Raji (cell line): ENCODE measurements around the gene PKP1.

Experiments
- POLR2A ChIP-seq: IDR thresholded peaks from 2 replicates; pipeline ENCODE4 v1.6.1; 2011; ENCODE audit warnings: low read depth, low read length, control low read depth; ENCODE audit not compliant: insufficient read depth

The PKP1 gene

GRCh38 chr1:201255479-201256362 lies 27.6 kb upstream of the PKP1 start:
- no peak for TF ChIP-seq POLR2A

- TF ChIP-seq POLR2A, result no peak
These were observed 24.5 kb upstream of the PKP1 start for GRCh38 chr1:201258763-201259230.

GRCh38 chr1:201259476-201260235 lies 23.6 kb upstream of the PKP1 start:
- TF ChIP-seq POLR2A, result no peak

- TF ChIP-seq POLR2A, result no peak
These were observed 23.1 kb upstream of the PKP1 start for GRCh38 chr1:201260236-201260590.

GRCh38 chr1:201260648-201261311 lies 22.5 kb upstream of the PKP1 start:
- no peak for TF ChIP-seq POLR2A

GRCh38 chr1:201261771-201262547 lies 21.3 kb upstream of the PKP1 start:
- no peak for TF ChIP-seq POLR2A

- TF ChIP-seq POLR2A, result no peak
These were observed 20.2 kb upstream of the PKP1 start for GRCh38 chr1:201262963-201263608.

GRCh38 chr1:201264072-201264471 lies 19.2 kb upstream of the PKP1 start:
- no peak for TF ChIP-seq POLR2A

GRCh38 chr1:201264554-201264953 lies 18.8 kb upstream of the PKP1 start:
- no peak for TF ChIP-seq POLR2A

- TF ChIP-seq POLR2A, result no peak
These were observed 17.6 kb upstream of the PKP1 start for GRCh38 chr1:201265756-201266155.

- TF ChIP-seq POLR2A, result no peak
These were observed 17.0 kb upstream of the PKP1 start for GRCh38 chr1:201266276-201266675.

GRCh38 chr1:201266774-201267173 lies 16.5 kb upstream of the PKP1 start:
- TF ChIP-seq POLR2A, result no peak

- TF ChIP-seq POLR2A, result no peak
These were observed 15.7 kb upstream of the PKP1 start for GRCh38 chr1:201267481-201268229.
